Breast epithelium (tissue), 4 donors: ENCODE results near the gene CAPZA2. TPM values are rescaled to one million over a fixed set of nuclear protein-coding genes. Genes with fewer than 3 reads are reported as not detected.

Source experiments
- DNase-seq, 2 donors: peaks; one replicate each; pipeline ENCODE4 v3.0.0-alpha.2; 2019; ENCODE audit warnings: low spot score in 2 of 2
- H3K27ac ChIP-seq, 2 donors: fragments of 200-600 bp; sonication (generic) in 1 of 2; one replicate each; pipeline ENCODE4 v1.5.1; 2016 to 2019; ENCODE audit warnings: mild to moderate bottlenecking in 1 of 2
- H3K27me3 ChIP-seq, 2 donors: fragments of 200-600 bp; sonication (generic) in 1 of 2; one replicate each; pipeline versions ENCODE4 v1.5.1 to v1.6.0; 2017 to 2019; ENCODE audit warnings: control low read depth in 1 of 2, mild to moderate bottlenecking in 1 of 2
- H3K36me3 ChIP-seq: fragments of 200-600 bp; one replicate; pipeline ENCODE4 v1.5.1; 2019
- H3K4me1 ChIP-seq, 2 donors: fragments of 200-600 bp; sonication (generic); one replicate each; pipeline ENCODE4 v1.5.1; 2016 to 2019; ENCODE audit warnings: control low read depth in 1 of 2
- H3K4me3 ChIP-seq, 3 donors: fragments of 200-600 bp; sonication (generic); 1 replicate in 2 of 3; 2 replicates in 1 of 3; pipeline ENCODE4 v1.5.1; 2016 to 2019; ENCODE audit warnings: mild to moderate bottlenecking in 3 of 3, moderate library complexity in 2 of 3
- H3K9me3 ChIP-seq, 2 donors: fragments of 200-600 bp; sonication (generic) in 1 of 2; one replicate each; pipeline ENCODE4 v1.5.1; 2016 to 2019; ENCODE audit warnings: control low read depth in 1 of 2
- CTCF ChIP-seq, 3 donors: fragments of 450-650 bp; IDR thresholded peaks; one replicate each; pipeline ENCODE4 v1.5.1; 2016 to 2017; ENCODE audit warnings: antibody characterized with exemption in 3 of 3, mild to moderate bottlenecking in 3 of 3, moderate library complexity in 3 of 3
- POLR2A ChIP-seq: fragments of 450-650 bp; IDR thresholded peaks from one replicate; pipeline ENCODE4 v1.6.1; 2016; ENCODE audit warnings: antibody characterized with exemption, mild to moderate bottlenecking, moderate library complexity
- POLR2AphosphoS5 ChIP-seq, 3 donors: sonication (generic); formaldehyde crosslinking; IDR thresholded peaks; one replicate each; pipeline ENCODE4 v1.6.1; 2017; ENCODE audit warnings: antibody characterized with exemption in 3 of 3
- intact Hi-C: fragments of 100-400 bp; cut with DNase I; formaldehyde crosslinking; loops from one replicate; pipeline ENCODE4 v1.15.1; 2023; ENCODE audit warnings: low total_unique reads
- total RNA-seq, 3 donors: library from RNA; depleted of rRNA; stranded (reverse); fragments of >200 nt; gene quantifications; one replicate each; pipeline ENCODE4 v1.1.0, GENCODE V29; 2016

The CAPZA2 gene
- total RNA-seq, 3 donors from 2014 or later: 117 to 138 (median 134) TPM

DNA sequence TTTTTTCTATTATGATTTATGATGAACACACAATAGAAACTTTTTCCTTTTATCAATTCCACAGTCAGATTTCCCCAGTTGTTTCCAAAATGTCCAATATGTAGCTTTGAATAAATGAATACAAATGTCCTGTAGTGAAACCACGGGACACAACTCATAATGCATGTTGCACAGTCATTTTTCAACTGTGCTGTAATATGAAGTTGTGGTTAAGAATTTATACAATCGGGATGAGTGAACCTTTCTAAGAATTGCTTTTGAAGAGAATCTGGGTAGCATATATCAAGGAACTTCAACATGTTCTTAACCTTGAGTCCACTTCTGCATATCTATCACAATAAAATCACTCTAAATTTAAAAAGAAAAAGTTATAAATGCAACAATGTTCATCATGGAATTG lies 76.3 kb downstream of the CAPZA2 start:
- H3K4me3 ChIP-seq: no peak overlapping the region
- no peaks in the 10 kb centered on the region for H3K4me1 ChIP-seq
- intact Hi-C loops: loop anchor here (10.0 kb wide), 1 partner anchor 196 kb away; no protein-coding TSS in a partner anchor
- H3K9me3 ChIP-seq: no peaks in the 10 kb centered on the region
- H3K36me3 ChIP-seq: no peaks in the 10 kb centered on the region
- no peak for TF ChIP-seq CTCF (IDR thresholded peaks at IDR 0.05)
- H3K27ac ChIP-seq: no peak overlapping the region
- no peaks in the 10 kb centered on the region for H3K27me3 ChIP-seq
- no peak for DNase-seq

DNA sequence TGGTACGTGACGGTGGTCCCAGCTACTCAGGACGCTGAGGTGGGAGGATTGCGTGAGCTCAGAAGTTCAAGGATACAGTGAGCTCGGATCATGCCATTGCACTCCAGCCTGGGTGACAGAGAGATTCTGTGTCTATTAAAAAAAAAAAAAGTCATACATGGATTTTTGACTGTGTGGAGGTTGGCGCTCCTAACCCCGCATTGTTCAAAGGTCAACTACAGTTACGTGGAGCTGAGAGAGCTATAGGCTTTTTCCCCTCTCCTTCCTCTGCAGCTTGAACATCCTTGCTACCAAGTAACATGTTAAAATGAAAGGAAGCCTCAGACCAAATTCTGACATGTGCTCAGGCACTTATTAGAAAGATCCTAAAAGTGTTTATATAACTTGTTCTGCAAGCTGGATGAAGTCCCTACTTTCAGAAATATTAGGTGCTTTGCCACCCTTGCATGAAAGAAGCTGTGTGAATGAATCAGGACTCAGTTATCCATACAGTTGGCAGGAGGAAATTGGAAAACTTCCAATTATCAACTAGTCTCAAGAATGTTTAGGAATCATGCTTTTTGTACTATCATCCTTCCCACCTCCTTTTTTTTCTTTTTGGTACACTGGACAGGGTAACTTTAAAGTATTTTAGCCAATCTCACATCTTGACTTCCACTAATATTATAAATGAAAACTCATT lies 78.4 kb downstream of the CAPZA2 start:
- no peak for DNase-seq
- Histone ChIP-seq H3K27ac (no peak overlapping the region), H3K9me3 (no peaks in the 10 kb centered on the region), H3K4me3 (no peak overlapping the region), H3K27me3 (no peaks in the 10 kb centered on the region), H3K4me1 (no peaks in the 10 kb centered on the region), H3K36me3 (no peaks in the 10 kb centered on the region)
- intact Hi-C loops: no loop called here
- TF ChIP-seq CTCF (IDR thresholded peaks at IDR 0.05) (no peak), POLR2AphosphoS5 (IDR thresholded peaks at IDR 0.05) (no peak), POLR2A (no peak)

- H3K36me3 ChIP-seq: no peaks in the 10 kb centered on the region
- TF ChIP-seq POLR2A (no peak), POLR2AphosphoS5 (IDR thresholded peaks at IDR 0.05) (no peak), CTCF (IDR thresholded peaks at IDR 0.05) (no peak)
- H3K4me1 ChIP-seq: no peaks in the 10 kb centered on the region
- no peaks in the 10 kb centered on the region for H3K9me3 ChIP-seq
- intact Hi-C loops: no loop called here
- no peak for DNase-seq
- no peak overlapping the region for H3K4me3 ChIP-seq
- no peaks in the 10 kb centered on the region for H3K27me3 ChIP-seq
- H3K27ac ChIP-seq: no peak overlapping the region
Measured at GRCh38 chr7:116942504-116942903, 80.1 kb downstream of the CAPZA2 start.

DNA sequence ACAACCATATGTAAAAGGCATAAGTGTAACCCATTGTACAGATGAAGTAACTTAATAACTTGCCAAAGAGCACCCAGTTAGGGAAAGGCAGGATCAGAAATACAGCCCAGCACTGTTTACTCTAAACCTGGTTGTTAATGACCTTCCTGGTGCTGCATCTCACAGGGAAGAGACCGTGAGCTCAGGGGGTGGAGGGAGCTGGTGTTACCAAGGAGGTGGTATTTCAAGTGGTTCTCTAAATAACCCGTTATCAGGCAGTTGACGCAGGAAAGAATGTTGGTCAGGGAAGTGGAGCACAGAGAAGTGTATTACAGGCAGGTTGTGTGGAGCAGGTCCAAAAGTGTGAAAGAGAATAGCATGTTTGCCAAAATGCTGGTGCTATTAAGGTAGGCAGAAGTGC lies 86.5 kb downstream of the CAPZA2 start:
- Histone ChIP-seq H3K27me3 (no peaks in the 10 kb centered on the region), H3K4me3 (no peak overlapping the region), H3K27ac (no peak overlapping the region), H3K9me3 (no peaks in the 10 kb centered on the region), H3K36me3 (no peaks in the 10 kb centered on the region), H3K4me1 (no peaks in the 10 kb centered on the region)
- TF ChIP-seq POLR2AphosphoS5 (IDR thresholded peaks at IDR 0.05) (no peak), CTCF (IDR thresholded peaks at IDR 0.05) (no peak), POLR2A (no peak)
- no peak for DNase-seq
- intact Hi-C loops: no loop called here

GRCh38 chr7:116949941-116950801 lies 87.8 kb downstream of the CAPZA2 start:
- no peak overlapping the region for H3K27ac ChIP-seq
- no peaks in the 10 kb centered on the region for H3K9me3 ChIP-seq
- intact Hi-C loops: no loop called here
- H3K36me3 ChIP-seq: no peaks in the 10 kb centered on the region
- no peaks in the 10 kb centered on the region for H3K27me3 ChIP-seq
- H3K4me3 ChIP-seq: no peak overlapping the region
- no peak for DNase-seq
- H3K4me1 ChIP-seq: no peaks in the 10 kb centered on the region
- no peak for TF ChIP-seq CTCF (IDR thresholded peaks at IDR 0.05)
- TF ChIP-seq POLR2A: no peak
- TF ChIP-seq POLR2AphosphoS5 (IDR thresholded peaks at IDR 0.05): no peak
